Dedifferentiated amniotic fluid mesenchymal stem cell (primary cell): ENCODE data around the gene YPEL2.

ENCODE experiments used
- DNase-seq: peaks from one replicate; pipeline ENCODE4 v3.0.0-alpha.2; 2016; ENCODE audit errors: extremely low spot score

The YPEL2 gene

GRCh38 chr17:59357219-59357697 lies 25.8 kb downstream of the YPEL2 start:
- no peak for DNase-seq

- DNase-seq: no peak
Measured at GRCh38 chr17:59357929-59358328, 26.5 kb downstream of the YPEL2 start.

GRCh38 chr17:59361386-59361785 lies 29.9 kb downstream of the YPEL2 start:
- peak; percentile 94 for DNase-seq

- DNase-seq: peak; percentile 83
Measured at GRCh38 chr17:59361916-59362810, 30.7 kb downstream of the YPEL2 start.

- no peak for DNase-seq
Measured at GRCh38 chr17:59362811-59363205, 31.4 kb downstream of the YPEL2 start.

GRCh38 chr17:59365383-59365981 lies 34.0 kb downstream of the YPEL2 start:
- no peak for DNase-seq

- DNase-seq: no peak
Measured at GRCh38 chr17:59366040-59366757, 34.7 kb downstream of the YPEL2 start.

GRCh38 chr17:59366773-59367656 lies 35.6 kb downstream of the YPEL2 start:
- DNase-seq: peak; percentile 71

GRCh38 chr17:59367657-59368045 lies 36.2 kb downstream of the YPEL2 start:
- no peak for DNase-seq

GRCh38 chr17:59368218-59368857 lies 36.9 kb downstream of the YPEL2 start:
- no peak for DNase-seq

GRCh38 chr17:59369031-59369975 lies 37.8 kb downstream of the YPEL2 start:
- DNase-seq: no peak

- DNase-seq: no peak
Measured at GRCh38 chr17:59370593-59371299, 39.3 kb downstream of the YPEL2 start.

GRCh38 chr17:59371416-59372100 lies 40.1 kb downstream of the YPEL2 start:
- DNase-seq: no peak

GRCh38 chr17:59372138-59372751 lies 40.8 kb downstream of the YPEL2 start:
- DNase-seq: peak; percentile 57

- no peak for DNase-seq
Measured at GRCh38 chr17:59373882-59374495, 42.5 kb downstream of the YPEL2 start.

- no peak for DNase-seq
Measured at GRCh38 chr17:59374612-59375011, 43.2 kb downstream of the YPEL2 start.

- DNase-seq: no peak
Measured at GRCh38 chr17:59375857-59376256, 44.4 kb downstream of the YPEL2 start.

- DNase-seq: no peak
Measured at GRCh38 chr17:59376506-59376905, 45.1 kb downstream of the YPEL2 start.
